ENCODE data around the gene AGAP2.
A peak's percentile ranks its signal among the peaks of the same experiment; 100 is the strongest.

AGAP2 gene

GRCh38 chr12:57718641-57719528 is 19.7 kb downstream of the AGAP2 start (continued):
- TF ChIP-seq, protein P1, sequence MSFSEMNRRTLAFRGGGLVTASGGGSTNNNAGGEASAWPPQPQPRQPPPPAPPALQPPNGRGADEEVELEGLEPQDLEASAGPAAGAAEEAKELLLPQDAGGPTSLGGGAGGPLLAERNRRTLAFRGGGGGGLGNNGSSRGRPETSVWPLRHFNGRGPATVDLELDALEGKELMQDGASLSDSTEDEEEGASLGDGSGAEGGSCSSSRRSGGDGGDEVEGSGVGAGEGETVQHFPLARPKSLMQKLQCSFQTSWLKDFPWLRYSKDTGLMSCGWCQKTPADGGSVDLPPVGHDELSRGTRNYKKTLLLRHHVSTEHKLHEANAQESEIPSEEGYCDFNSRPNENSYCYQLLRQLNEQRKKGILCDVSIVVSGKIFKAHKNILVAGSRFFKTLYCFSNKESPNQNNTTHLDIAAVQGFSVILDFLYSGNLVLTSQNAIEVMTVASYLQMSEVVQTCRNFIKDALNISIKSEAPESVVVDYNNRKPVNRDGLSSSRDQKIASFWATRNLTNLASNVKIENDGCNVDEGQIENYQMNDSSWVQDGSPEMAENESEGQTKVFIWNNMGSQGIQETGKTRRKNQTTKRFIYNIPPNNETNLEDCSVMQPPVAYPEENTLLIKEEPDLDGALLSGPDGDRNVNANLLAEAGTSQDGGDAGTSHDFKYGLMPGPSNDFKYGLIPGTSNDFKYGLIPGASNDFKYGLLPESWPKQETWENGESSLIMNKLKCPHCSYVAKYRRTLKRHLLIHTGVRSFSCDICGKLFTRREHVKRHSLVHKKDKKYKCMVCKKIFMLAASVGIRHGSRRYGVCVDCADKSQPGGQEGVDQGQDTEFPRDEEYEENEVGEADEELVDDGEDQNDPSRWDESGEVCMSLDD (tag by site-specific recombination; IDR thresholded peaks at IDR 0.05) = no peak
- TF ChIP-seq, protein P2, sequence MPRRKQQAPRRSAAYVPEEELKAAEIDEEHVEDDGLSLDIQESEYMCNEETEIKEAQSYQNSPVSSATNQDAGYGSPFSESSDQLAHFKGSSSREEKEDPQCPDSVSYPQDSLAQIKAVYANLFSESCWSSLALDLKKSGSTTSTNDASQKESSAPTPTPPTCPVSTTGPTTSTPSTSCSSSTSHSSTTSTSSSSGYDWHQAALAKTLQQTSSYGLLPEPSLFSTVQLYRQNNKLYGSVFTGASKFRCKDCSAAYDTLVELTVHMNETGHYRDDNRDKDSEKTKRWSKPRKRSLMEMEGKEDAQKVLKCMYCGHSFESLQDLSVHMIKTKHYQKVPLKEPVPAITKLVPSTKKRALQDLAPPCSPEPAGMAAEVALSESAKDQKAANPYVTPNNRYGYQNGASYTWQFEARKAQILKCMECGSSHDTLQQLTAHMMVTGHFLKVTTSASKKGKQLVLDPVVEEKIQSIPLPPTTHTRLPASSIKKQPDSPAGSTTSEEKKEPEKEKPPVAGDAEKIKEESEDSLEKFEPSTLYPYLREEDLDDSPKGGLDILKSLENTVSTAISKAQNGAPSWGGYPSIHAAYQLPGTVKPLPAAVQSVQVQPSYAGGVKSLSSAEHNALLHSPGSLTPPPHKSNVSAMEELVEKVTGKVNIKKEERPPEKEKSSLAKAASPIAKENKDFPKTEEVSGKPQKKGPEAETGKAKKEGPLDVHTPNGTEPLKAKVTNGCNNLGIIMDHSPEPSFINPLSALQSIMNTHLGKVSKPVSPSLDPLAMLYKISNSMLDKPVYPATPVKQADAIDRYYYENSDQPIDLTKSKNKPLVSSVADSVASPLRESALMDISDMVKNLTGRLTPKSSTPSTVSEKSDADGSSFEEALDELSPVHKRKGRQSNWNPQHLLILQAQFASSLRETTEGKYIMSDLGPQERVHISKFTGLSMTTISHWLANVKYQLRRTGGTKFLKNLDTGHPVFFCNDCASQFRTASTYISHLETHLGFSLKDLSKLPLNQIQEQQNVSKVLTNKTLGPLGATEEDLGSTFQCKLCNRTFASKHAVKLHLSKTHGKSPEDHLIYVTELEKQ (tag by site-specific recombination; IDR thresholded peaks at IDR 0.05; ENCODE audit: borderline replicate concordance) = no peak
- TF ChIP-seq ZNF624 (tag by site-specific recombination; IDR thresholded peaks at IDR 0.05) = no peak

GRCh38 chr12:57717846-57718640 is 20.5 kb downstream of the AGAP2 start:
- Histone ChIP-seq H3K9me3 (ENCODE audit: control insufficient read depth, insufficient read depth, low read depth, low read length) (no peaks in the 10 kb centered on the region), H3K27ac (ENCODE audit: extremely low read depth, low read depth, low read length) (no peak overlapping the region), H3K4me3 (ENCODE audit: low read depth, low read length) (no peak overlapping the region), H3K36me3 (ENCODE audit: control insufficient read depth in 2 of 2, insufficient read depth in 1 of 2, low read length in 2 of 2) (peaks cover 14 to 62% of the 10 kb centered on the region in 2 experiments; a peak in 2 of 3 replicates), H3K4me1 (ENCODE audit: control insufficient read depth, insufficient read depth, low read length) (no peaks in the 10 kb centered on the region)
- ChIA-PET POLR2A (interaction anchor here (0.7 kb wide), 1 partner anchor 8 kb away, joined by 3 read pairs; no protein-coding TSS in a partner anchor), CTCF (interaction anchor here (0.7 to 1.0 kb wide), 2 partner anchors 11 to 86 kb away, joined by 3 read pairs; no protein-coding TSS in a partner anchor)
- peak; percentile 91 for TF ChIP-seq ZNF513 (tag by site-specific recombination; IDR thresholded peaks at IDR 0.05)
- no peak for TF ChIP-seq ELK4 (IDR thresholded peaks at IDR 0.05; ENCODE audit: borderline replicate concordance, low read depth, low read length)

DNA sequence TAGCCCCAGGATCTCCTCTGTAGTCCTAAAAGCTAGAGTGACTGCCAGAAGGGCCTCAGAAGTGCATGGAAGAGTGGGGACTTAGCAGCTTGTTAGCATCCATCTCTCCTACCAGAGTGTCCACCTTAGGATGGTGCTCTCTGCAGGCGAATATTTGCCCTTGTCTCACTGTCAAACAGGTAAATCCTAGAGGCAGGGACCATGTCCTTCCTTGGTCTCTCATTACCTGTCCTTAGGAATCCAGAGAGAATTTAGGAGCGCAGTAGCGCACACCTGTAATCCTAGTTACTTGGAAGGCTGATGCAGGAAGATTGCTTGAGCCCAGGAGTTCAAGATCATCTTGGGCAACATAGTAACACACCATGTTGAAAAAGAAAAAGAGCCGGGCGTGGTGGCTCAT is 21.4 kb downstream of the AGAP2 start:
- no peak overlapping the region for H3K4me3 ChIP-seq (ENCODE audit: low read depth, low read length)
- no peak for TF ChIP-seq ZNF843 (tag by site-specific recombination; IDR thresholded peaks at IDR 0.05)
- H3K4me1 ChIP-seq (ENCODE audit: control insufficient read depth, insufficient read depth, low read length) = no peaks in the 10 kb centered on the region
- CTCF ChIA-PET = interaction anchor here (1.0 to 1.9 kb wide), 2 partner anchors 9 to 10 kb away, joined by 3 to 7 read pairs; no protein-coding TSS in a partner anchor
- POLR2A ChIA-PET = no interaction called here
- no peak overlapping the region for H3K27ac ChIP-seq (ENCODE audit: extremely low read depth, low read depth, low read length)
- no peaks in the 10 kb centered on the region for H3K9me3 ChIP-seq (ENCODE audit: control insufficient read depth, insufficient read depth, low read depth, low read length)
- peaks cover 14 to 65% of the 10 kb centered on the region in 2 experiments; a peak in 2 of 3 replicates for H3K36me3 ChIP-seq (ENCODE audit: control insufficient read depth in 2 of 2, insufficient read depth in 1 of 2, low read length in 2 of 2)
